ENCODE results near the gene PSKH1. TPM values are rescaled to one million over a fixed set of nuclear protein-coding genes. Genes with fewer than 3 reads are reported as not detected.

Gene PSKH1
- total RNA-seq, 1 donor from 2014 or later, result 9.9 TPM

GRCh38 chr16:67883872-67884261 is 9.2 kb upstream of the PSKH1 start:
- peak overlapping the region; percentile 99 for H3K27ac ChIP-seq (ENCODE audit: low read depth, low read length)
- peak overlapping the region; percentile 3 to 87 (median 58) for H3K9ac ChIP-seq (ENCODE audit: low read depth in 1 of 3, low read length in 3 of 3)

GRCh38 chr16:67884684-67885083 is 8.4 kb upstream of the PSKH1 start, which contains the start of gene NRN1L:
NRN1L (plus strand) TSS chr16:67884885; CDS start chr16:67884904, 19 bp downstream.
- peak within 1 kb of the TSS; percentile 99 for H3K27ac ChIP-seq (ENCODE audit: low read depth, low read length)
- H3K9ac ChIP-seq (ENCODE audit: low read depth in 1 of 3, low read length in 3 of 3), result peak within 1 kb of the TSS; percentile 3 to 87 (median 58)
- H3K9me3 ChIP-seq (ENCODE audit: control insufficient read depth in 3 of 3, low read length in 3 of 3), result no peaks in the 10 kb centered on the region
- peaks cover 50 to 55% (median 55%) of the 10 kb centered on the region in 3 donors for H3K4me1 ChIP-seq (ENCODE audit: control insufficient read depth in 3 of 3, insufficient read depth in 3 of 3, low read length in 3 of 3)
- H3K27me3 ChIP-seq (ENCODE audit: control insufficient read depth in 3 of 3, insufficient read depth in 3 of 3, low read length in 3 of 3), result no peaks in the 10 kb centered on the region
- H3K36me3 ChIP-seq (ENCODE audit: control insufficient read depth in 3 of 3, insufficient read depth in 3 of 3, low read length in 3 of 3), result peaks cover 40 to 52% (median 47%) of the 10 kb centered on the region in 3 donors
- peak within 1 kb of the TSS in 1 of 3 donors; percentile 29 for H3K4me3 ChIP-seq (ENCODE audit: low read length in 3 of 3)

More at GRCh38 chr16:67883872-67884261, 9.2 kb upstream of the PSKH1 start:
- no peaks in the 10 kb centered on the region for H3K9me3 ChIP-seq (ENCODE audit: control insufficient read depth in 3 of 3, low read length in 3 of 3)
- no peak overlapping the region for H3K4me3 ChIP-seq (ENCODE audit: low read length in 3 of 3)
- H3K4me1 ChIP-seq (ENCODE audit: control insufficient read depth in 3 of 3, insufficient read depth in 3 of 3, low read length in 3 of 3), result peaks cover 51 to 61% (median 57%) of the 10 kb centered on the region in 3 donors
- H3K36me3 ChIP-seq (ENCODE audit: control insufficient read depth in 3 of 3, insufficient read depth in 3 of 3, low read length in 3 of 3), result peaks cover 48 to 61% (median 55%) of the 10 kb centered on the region in 3 donors
- H3K27me3 ChIP-seq (ENCODE audit: control insufficient read depth in 3 of 3, insufficient read depth in 3 of 3, low read length in 3 of 3), result no peaks in the 10 kb centered on the region

GRCh38 chr16:67885545-67885944 is 7.5 kb upstream of the PSKH1 start:
- Histone ChIP-seq H3K4me1 (ENCODE audit: control insufficient read depth in 3 of 3, insufficient read depth in 3 of 3, low read length in 3 of 3) (peaks cover 42 to 47% (median 46%) of the 10 kb centered on the region in 3 donors), H3K36me3 (ENCODE audit: control insufficient read depth in 3 of 3, insufficient read depth in 3 of 3, low read length in 3 of 3) (peaks cover 32 to 44% (median 38%) of the 10 kb centered on the region in 3 donors), H3K27ac (ENCODE audit: low read depth, low read length) (peak overlapping the region; percentile 99), H3K9ac (ENCODE audit: low read depth in 1 of 3, low read length in 3 of 3) (peak overlapping the region in 2 of 3 donors; percentile 58 to 87), H3K9me3 (ENCODE audit: control insufficient read depth in 3 of 3, low read length in 3 of 3) (no peaks in the 10 kb centered on the region), H3K27me3 (ENCODE audit: control insufficient read depth in 3 of 3, insufficient read depth in 3 of 3, low read length in 3 of 3) (no peaks in the 10 kb centered on the region), H3K4me3 (ENCODE audit: low read length in 3 of 3) (no peak overlapping the region)

- Histone ChIP-seq H3K4me1 (ENCODE audit: control insufficient read depth in 3 of 3, insufficient read depth in 3 of 3, low read length in 3 of 3) (peaks cover 37 to 42% (median 42%) of the 10 kb centered on the region in 3 donors), H3K4me3 (ENCODE audit: low read length in 3 of 3) (no peak overlapping the region), H3K36me3 (ENCODE audit: control insufficient read depth in 3 of 3, insufficient read depth in 3 of 3, low read length in 3 of 3) (peaks cover 27 to 40% (median 34%) of the 10 kb centered on the region in 3 donors), H3K9me3 (ENCODE audit: control insufficient read depth in 3 of 3, low read length in 3 of 3) (no peaks in the 10 kb centered on the region), H3K9ac (ENCODE audit: low read depth in 1 of 3, low read length in 3 of 3) (peak overlapping the region in 1 of 3 donors; percentile 33), H3K27ac (ENCODE audit: low read depth, low read length) (peak overlapping the region; percentile 99), H3K27me3 (ENCODE audit: control insufficient read depth in 3 of 3, insufficient read depth in 3 of 3, low read length in 3 of 3) (no peaks in the 10 kb centered on the region)
Observed at GRCh38 chr16:67885976-67886375, 7.1 kb upstream of the PSKH1 start.

GRCh38 chr16:67886387-67886786 is 6.7 kb upstream of the PSKH1 start:
- Histone ChIP-seq H3K4me3 (ENCODE audit: low read length in 3 of 3) (no peak overlapping the region), H3K27me3 (ENCODE audit: control insufficient read depth in 3 of 3, insufficient read depth in 3 of 3, low read length in 3 of 3) (no peaks in the 10 kb centered on the region), H3K9ac (ENCODE audit: low read depth in 1 of 3, low read length in 3 of 3) (peak overlapping the region in 1 of 3 donors; percentile 33), H3K36me3 (ENCODE audit: control insufficient read depth in 3 of 3, insufficient read depth in 3 of 3, low read length in 3 of 3) (peaks cover 23 to 35% (median 30%) of the 10 kb centered on the region in 3 donors), H3K9me3 (ENCODE audit: control insufficient read depth in 3 of 3, low read length in 3 of 3) (no peaks in the 10 kb centered on the region), H3K27ac (ENCODE audit: low read depth, low read length) (no peak overlapping the region), H3K4me1 (ENCODE audit: control insufficient read depth in 3 of 3, insufficient read depth in 3 of 3, low read length in 3 of 3) (peaks cover 33 to 38% (median 38%) of the 10 kb centered on the region in 3 donors)

GRCh38 chr16:67888331-67888730 is 4.7 kb upstream of the PSKH1 start:
- no peak overlapping the region for H3K9ac ChIP-seq (ENCODE audit: low read depth in 1 of 3, low read length in 3 of 3)
- H3K4me1 ChIP-seq (ENCODE audit: control insufficient read depth in 3 of 3, insufficient read depth in 3 of 3, low read length in 3 of 3), result peaks cover 18 to 25% (median 21%) of the 10 kb centered on the region in 3 donors
- peaks cover 12 to 21% (median 14%) of the 10 kb centered on the region in 3 donors for H3K36me3 ChIP-seq (ENCODE audit: control insufficient read depth in 3 of 3, insufficient read depth in 3 of 3, low read length in 3 of 3)
- H3K4me3 ChIP-seq (ENCODE audit: low read length in 3 of 3), result no peak overlapping the region
- H3K9me3 ChIP-seq (ENCODE audit: control insufficient read depth in 3 of 3, low read length in 3 of 3), result no peaks in the 10 kb centered on the region
- H3K27me3 ChIP-seq (ENCODE audit: control insufficient read depth in 3 of 3, insufficient read depth in 3 of 3, low read length in 3 of 3), result no peaks in the 10 kb centered on the region
- H3K27ac ChIP-seq (ENCODE audit: low read depth, low read length), result no peak overlapping the region

- Histone ChIP-seq H3K4me1 (ENCODE audit: control insufficient read depth in 3 of 3, insufficient read depth in 3 of 3, low read length in 3 of 3) (peaks cover 35 to 40% (median 39%) of the 10 kb centered on the region in 3 donors), H3K27me3 (ENCODE audit: control insufficient read depth in 3 of 3, insufficient read depth in 3 of 3, low read length in 3 of 3) (no peaks in the 10 kb centered on the region), H3K27ac (ENCODE audit: low read depth, low read length) (peak overlapping the region; percentile 96), H3K9ac (ENCODE audit: low read depth in 1 of 3, low read length in 3 of 3) (peak overlapping the region; percentile 76 to 88 (median 84)), H3K36me3 (ENCODE audit: control insufficient read depth in 3 of 3, insufficient read depth in 3 of 3, low read length in 3 of 3) (no peaks in the 10 kb centered on the region), H3K4me3 (ENCODE audit: low read length in 3 of 3) (peak overlapping the region; percentile 66 to 85 (median 71)), H3K9me3 (ENCODE audit: control insufficient read depth in 3 of 3, low read length in 3 of 3) (no peaks in the 10 kb centered on the region)
Observed at GRCh38 chr16:67892375-67892774, 679 bp upstream of the PSKH1 start.

- H3K9ac ChIP-seq (ENCODE audit: low read depth in 1 of 3, low read length in 3 of 3), result peak overlapping the region; percentile 98 to 100 (median 98)
- peak overlapping the region; percentile 96 for H3K27ac ChIP-seq (ENCODE audit: low read depth, low read length)
- H3K4me1 ChIP-seq (ENCODE audit: control insufficient read depth in 3 of 3, insufficient read depth in 3 of 3, low read length in 3 of 3), result peaks cover 37 to 43% (median 41%) of the 10 kb centered on the region in 3 donors
Observed at GRCh38 chr16:67893743-67894399, 817 bp downstream of the PSKH1 start.

GRCh38 chr16:67897231-67897630 is 4.2 kb downstream of the PSKH1 start:
- Histone ChIP-seq H3K27ac (ENCODE audit: low read depth, low read length) (peak overlapping the region; percentile 22), H3K27me3 (ENCODE audit: control insufficient read depth in 3 of 3, insufficient read depth in 3 of 3, low read length in 3 of 3) (no peaks in the 10 kb centered on the region), H3K4me1 (ENCODE audit: control insufficient read depth in 3 of 3, insufficient read depth in 3 of 3, low read length in 3 of 3) (peaks cover 37 to 54% (median 48%) of the 10 kb centered on the region in 3 donors), H3K36me3 (ENCODE audit: control insufficient read depth in 3 of 3, insufficient read depth in 3 of 3, low read length in 3 of 3) (no peaks in the 10 kb centered on the region), H3K4me3 (ENCODE audit: low read length in 3 of 3) (no peak overlapping the region), H3K9ac (ENCODE audit: low read depth in 1 of 3, low read length in 3 of 3) (no peak overlapping the region), H3K9me3 (ENCODE audit: control insufficient read depth in 3 of 3, low read length in 3 of 3) (no peaks in the 10 kb centered on the region)

More at GRCh38 chr16:67893743-67894399, 817 bp downstream of the PSKH1 start:
- H3K4me3 ChIP-seq (ENCODE audit: low read length in 3 of 3), result peak overlapping the region; percentile 92 to 94 (median 93)
- H3K27me3 ChIP-seq (ENCODE audit: control insufficient read depth in 3 of 3, insufficient read depth in 3 of 3, low read length in 3 of 3), result no peaks in the 10 kb centered on the region
- no peaks in the 10 kb centered on the region for H3K9me3 ChIP-seq (ENCODE audit: control insufficient read depth in 3 of 3, low read length in 3 of 3)
- no peaks in the 10 kb centered on the region for H3K36me3 ChIP-seq (ENCODE audit: control insufficient read depth in 3 of 3, insufficient read depth in 3 of 3, low read length in 3 of 3)

- H3K27me3 ChIP-seq (ENCODE audit: control insufficient read depth in 3 of 3, insufficient read depth in 3 of 3, low read length in 3 of 3), result no peaks in the 10 kb centered on the region
- H3K27ac ChIP-seq (ENCODE audit: low read depth, low read length), result no peak overlapping the region
- no peak overlapping the region for H3K4me3 ChIP-seq (ENCODE audit: low read length in 3 of 3)
- H3K9ac ChIP-seq (ENCODE audit: low read depth in 1 of 3, low read length in 3 of 3), result no peak overlapping the region
- H3K9me3 ChIP-seq (ENCODE audit: control insufficient read depth in 3 of 3, low read length in 3 of 3), result no peaks in the 10 kb centered on the region
- H3K36me3 ChIP-seq (ENCODE audit: control insufficient read depth in 3 of 3, insufficient read depth in 3 of 3, low read length in 3 of 3), result peaks cover 0 to 7% (median 3%) of the 10 kb centered on the region in 3 donors
- H3K4me1 ChIP-seq (ENCODE audit: control insufficient read depth in 3 of 3, insufficient read depth in 3 of 3, low read length in 3 of 3), result peaks cover 9 to 25% (median 22%) of the 10 kb centered on the region in 3 donors
Observed at GRCh38 chr16:67901734-67902133, 8.7 kb downstream of the PSKH1 start.
